Astrocyte (in vitro differentiated cells and primary cell): ENCODE results near the gene CD48. TPM values are rescaled to one million over a fixed set of nuclear protein-coding genes. Genes with fewer than 3 reads are reported as not detected.

ENCODE experiments used
- DNase-seq: peaks from one replicate; pipeline ENCODE4 v3.0.0-alpha.2; 2010; ENCODE audit warnings: low read depth
- FAIRE-seq: peaks from 2 replicates; lab custom pipeline; 2011; peaks lifted over from hg19 to GRCh38; lab: Jason Lieb, UNC
- H2AFZ ChIP-seq: 2 replicates; pipeline ENCODE4 v1.6.0; 2012; ENCODE audit warnings: low read depth, low read length, inconsistent platforms
- H3K27ac ChIP-seq: 2 replicates; pipeline ENCODE4 v1.5.1; 2011; ENCODE audit warnings: low read depth, low read length, inconsistent platforms
- H3K27me3 ChIP-seq: 2 replicates; pipeline ENCODE4 v1.6.0; 2011; ENCODE audit warnings: low read length, inconsistent platforms; ENCODE audit not compliant: insufficient read depth
- H3K36me3 ChIP-seq: 2 replicates; pipeline ENCODE4 v1.5.1; 2011; ENCODE audit warnings: low read length, inconsistent platforms; ENCODE audit not compliant: insufficient read depth
- H3K4me1 ChIP-seq: 2 replicates; pipeline ENCODE4 v1.5.1; 2011; ENCODE audit warnings: low read length, inconsistent platforms; ENCODE audit not compliant: insufficient read depth
- H3K4me2 ChIP-seq: 2 replicates; pipeline ENCODE4 v1.6.0; 2012; ENCODE audit warnings: low read length, inconsistent platforms
- H3K4me3 ChIP-seq: 2 replicates; pipeline ENCODE4 v1.5.1; 2011; ENCODE audit warnings: low read depth, mild to moderate bottlenecking, low read length, inconsistent platforms; ENCODE audit not compliant: insufficient read depth
- H3K79me2 ChIP-seq: 2 replicates; pipeline ENCODE4 v1.6.0; 2012; ENCODE audit warnings: mild to moderate bottlenecking, low read length, inconsistent platforms; ENCODE audit not compliant: insufficient read depth
- H3K9ac ChIP-seq: 2 replicates; pipeline ENCODE4 v1.6.0; 2012; ENCODE audit warnings: mild to moderate bottlenecking, low read length, inconsistent platforms
- H3K9me3 ChIP-seq: 2 replicates; pipeline ENCODE4 v1.5.1; 2012; ENCODE audit warnings: low read depth, mild to moderate bottlenecking, low read length, inconsistent platforms; ENCODE audit not compliant: insufficient read depth
- H4K20me1 ChIP-seq: 2 replicates; pipeline ENCODE4 v1.6.0; 2012; ENCODE audit warnings: low read length, inconsistent platforms; ENCODE audit not compliant: insufficient read depth
- H3K27ac Mint-ChIP-seq: one replicate; pipeline ENCODE4 v1.8.0; 2021; ENCODE audit warnings: mild to moderate bottlenecking, mixed read lengths; ENCODE audit not compliant: unreplicated experiment
- H3K27me3 Mint-ChIP-seq: one replicate; pipeline ENCODE4 v1.8.0; 2021; ENCODE audit warnings: low read depth, mixed read lengths; ENCODE audit not compliant: unreplicated experiment
- H3K36me3 Mint-ChIP-seq: one replicate; pipeline ENCODE4 v1.8.0; 2021; ENCODE audit warnings: low read depth, mixed read lengths; ENCODE audit not compliant: unreplicated experiment
- H3K4me1 Mint-ChIP-seq: one replicate; pipeline ENCODE4 v1.8.0; 2021; ENCODE audit warnings: low read depth, mixed read lengths; ENCODE audit not compliant: unreplicated experiment
- H3K4me3 Mint-ChIP-seq: one replicate; pipeline ENCODE4 v1.8.0; 2021; ENCODE audit warnings: mild to moderate bottlenecking, moderate library complexity, mixed read lengths; ENCODE audit not compliant: unreplicated experiment
- H3K9me3 Mint-ChIP-seq: one replicate; pipeline ENCODE4 v1.8.0; 2021; ENCODE audit warnings: mild to moderate bottlenecking, mixed read lengths; ENCODE audit not compliant: unreplicated experiment
- EZH2 ChIP-seq: IDR thresholded peaks from 2 replicates; pipeline ENCODE4 v1.6.1; 2012; ENCODE audit warnings: mild to moderate bottlenecking, low read length, inconsistent platforms; ENCODE audit not compliant: insufficient read depth
- total RNA-seq: library from RNA; stranded (reverse); gene quantifications from 2 replicates; pipeline ENCODE4 v1.2.1, GENCODE V29; 2021
- TF ChIP-seq, protein P1 (sequence below): IDR thresholded peaks from 2 replicates; pipeline ENCODE4 v1.5.1; 2011; ENCODE audit warnings: low read depth, mild to moderate bottlenecking, inconsistent platforms, low read length, moderate library complexity; ENCODE audit not compliant: insufficient read depth

Gene CD48
- total RNA-seq, 1 donor from 2014 or later, result not detected

DNA sequence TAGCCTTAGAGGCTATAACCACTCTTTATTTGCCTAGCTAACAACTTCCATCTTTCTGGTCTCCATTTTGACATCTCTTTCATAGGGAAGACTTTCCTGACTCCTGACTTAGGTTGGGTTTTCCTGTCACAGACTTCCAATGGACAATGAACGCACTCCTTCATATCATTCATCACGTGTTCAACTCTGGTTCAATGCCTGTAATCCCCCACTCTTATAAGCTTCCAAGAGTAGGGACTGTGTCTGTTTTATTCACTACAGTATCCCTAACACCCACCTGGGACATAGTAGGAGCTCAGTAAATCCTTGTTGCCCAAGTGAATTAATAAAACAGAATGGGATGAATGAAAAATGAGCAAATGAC is 69.4 kb downstream of the CD48 start:
- H3K4me3 Mint-ChIP-seq, result no peak overlapping the region
- TF ChIP-seq EZH2, result no peak
- TF ChIP-seq, protein P1, sequence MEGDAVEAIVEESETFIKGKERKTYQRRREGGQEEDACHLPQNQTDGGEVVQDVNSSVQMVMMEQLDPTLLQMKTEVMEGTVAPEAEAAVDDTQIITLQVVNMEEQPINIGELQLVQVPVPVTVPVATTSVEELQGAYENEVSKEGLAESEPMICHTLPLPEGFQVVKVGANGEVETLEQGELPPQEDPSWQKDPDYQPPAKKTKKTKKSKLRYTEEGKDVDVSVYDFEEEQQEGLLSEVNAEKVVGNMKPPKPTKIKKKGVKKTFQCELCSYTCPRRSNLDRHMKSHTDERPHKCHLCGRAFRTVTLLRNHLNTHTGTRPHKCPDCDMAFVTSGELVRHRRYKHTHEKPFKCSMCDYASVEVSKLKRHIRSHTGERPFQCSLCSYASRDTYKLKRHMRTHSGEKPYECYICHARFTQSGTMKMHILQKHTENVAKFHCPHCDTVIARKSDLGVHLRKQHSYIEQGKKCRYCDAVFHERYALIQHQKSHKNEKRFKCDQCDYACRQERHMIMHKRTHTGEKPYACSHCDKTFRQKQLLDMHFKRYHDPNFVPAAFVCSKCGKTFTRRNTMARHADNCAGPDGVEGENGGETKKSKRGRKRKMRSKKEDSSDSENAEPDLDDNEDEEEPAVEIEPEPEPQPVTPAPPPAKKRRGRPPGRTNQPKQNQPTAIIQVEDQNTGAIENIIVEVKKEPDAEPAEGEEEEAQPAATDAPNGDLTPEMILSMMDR, result no peak
- Histone ChIP-seq H3K4me2 (no peak overlapping the region), H3K4me1 (no peaks in the 10 kb centered on the region), H3K27ac (no peak overlapping the region), H3K36me3 (no peaks in the 10 kb centered on the region), H3K79me2 (no peaks in the 10 kb centered on the region), H3K27me3 (no peaks in the 10 kb centered on the region), H4K20me1 (no peaks in the 10 kb centered on the region), H3K4me3 (no peak overlapping the region), H2AFZ (no peak overlapping the region), H3K9me3 (no peaks in the 10 kb centered on the region), H3K9ac (no peak overlapping the region)
- H3K36me3 Mint-ChIP-seq, result no peaks in the 10 kb centered on the region
- no peaks in the 10 kb centered on the region for H3K9me3 Mint-ChIP-seq
- peaks cover 30% of the 10 kb centered on the region for H3K4me1 Mint-ChIP-seq
- no peak overlapping the region for H3K27ac Mint-ChIP-seq
- H3K27me3 Mint-ChIP-seq, result peaks cover 14% of the 10 kb centered on the region
- DNase-seq (no peak), FAIRE-seq (no peak)

DNA sequence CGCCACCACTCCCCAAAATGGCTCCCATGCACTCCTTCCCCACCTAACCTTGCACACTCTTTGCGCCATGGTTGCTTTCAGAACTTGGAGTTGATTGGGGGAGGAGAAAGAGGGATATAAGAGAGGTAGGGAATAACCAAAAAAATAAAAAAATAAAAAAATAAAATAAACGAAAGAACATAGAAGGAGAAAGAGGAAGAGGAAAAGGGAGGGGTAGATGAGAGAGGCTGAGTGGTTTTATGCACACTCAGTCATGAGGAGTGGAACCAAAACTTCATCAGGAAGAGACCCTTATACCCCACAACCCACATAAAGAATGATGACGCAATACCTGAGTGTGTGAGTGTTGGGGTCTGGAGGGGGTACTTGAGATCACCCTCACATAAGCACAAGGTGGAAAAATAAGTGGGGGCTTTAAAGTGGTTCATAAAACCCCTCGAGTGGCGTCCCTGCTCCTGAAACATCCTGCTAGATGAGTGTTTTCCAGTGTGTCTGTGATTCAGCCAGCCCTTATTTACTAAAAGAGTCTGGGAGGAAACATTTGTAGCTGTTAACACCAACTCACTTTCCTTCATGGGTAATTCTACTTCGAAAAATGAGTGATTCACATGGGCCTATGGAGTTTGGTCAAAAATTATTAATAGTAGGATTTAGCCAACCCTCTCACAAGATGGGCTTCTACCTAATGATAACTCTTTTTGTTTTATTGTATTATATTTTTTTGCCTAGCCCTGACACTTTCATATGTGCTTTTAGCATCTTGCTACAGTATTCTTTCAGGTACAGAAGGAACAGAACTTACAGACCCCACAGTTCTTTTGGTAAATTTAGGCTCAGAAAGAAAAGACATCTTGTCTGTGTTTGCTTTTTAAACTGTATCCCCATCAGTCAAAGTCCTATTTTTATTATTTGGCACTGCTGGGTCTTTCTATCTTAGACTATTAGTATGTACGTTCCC is 70.0 kb downstream of the CD48 start:
- no peaks in the 10 kb centered on the region for H3K27me3 ChIP-seq
- no peak overlapping the region for H3K27ac ChIP-seq
- no peaks in the 10 kb centered on the region for H4K20me1 ChIP-seq
- no peaks in the 10 kb centered on the region for H3K4me1 ChIP-seq
- H3K4me2 ChIP-seq, result no peak overlapping the region
- peaks cover 11% of the 10 kb centered on the region for H3K27me3 Mint-ChIP-seq
- TF ChIP-seq EZH2, result no peak
- TF ChIP-seq, protein P1, result no peak
- no peaks in the 10 kb centered on the region for H3K79me2 ChIP-seq
- H3K9me3 ChIP-seq, result no peaks in the 10 kb centered on the region
- H3K4me1 Mint-ChIP-seq, result peaks cover 31% of the 10 kb centered on the region
- no peak for FAIRE-seq
- no peaks in the 10 kb centered on the region for H3K9me3 Mint-ChIP-seq
- no peak overlapping the region for H3K4me3 Mint-ChIP-seq
- H3K27ac Mint-ChIP-seq, result no peak overlapping the region
- H3K36me3 Mint-ChIP-seq, result no peaks in the 10 kb centered on the region
- no peak overlapping the region for H3K9ac ChIP-seq
- H3K4me3 ChIP-seq, result no peak overlapping the region
- no peaks in the 10 kb centered on the region for H3K36me3 ChIP-seq
- DNase-seq, result no peak
- H2AFZ ChIP-seq, result no peak overlapping the region
